HG03378 (cell line): ENCODE measurements around the gene MCRS1.
"Not testable (repeated sequence)": the region's sequence is repeated elsewhere in the genome, so short reads cannot be mapped to it uniquely, and the experiment has no call there.

Experiments
- ATAC-seq: cut with Tn5 transposase; IDR thresholded peaks from one replicate; pipeline ENCODE4 v1.9.1; 2021; ENCODE audit warnings: mild to moderate bottlenecking, moderate library complexity; ENCODE audit not compliant: unreplicated experiment

MCRS1 gene

GRCh38 chr12:49541911-49542505 lies 25.9 kb downstream of the MCRS1 start:
- no peak for ATAC-seq

GRCh38 chr12:49541140-49541861 lies 26.6 kb downstream of the MCRS1 start:
- ATAC-seq = no peak

GRCh38 chr12:49540229-49541139 lies 27.5 kb downstream of the MCRS1 start:
- ATAC-seq = no peak

- no peak for ATAC-seq
Measured at GRCh38 chr12:49539406-49540228, 28.3 kb downstream of the MCRS1 start.

- ATAC-seq = no peak
Measured at GRCh38 chr12:49538510-49539403, 29.2 kb downstream of the MCRS1 start, which contains the start of gene KCNH3. KCNH3 (plus strand) TSS chr12:49539030; CDS start chr12:49539417, 387 bp downstream.

- no peak for ATAC-seq
Measured at GRCh38 chr12:49537752-49538509, 30.0 kb downstream of the MCRS1 start.

GRCh38 chr12:49537231-49537751 lies 30.7 kb downstream of the MCRS1 start:
- ATAC-seq = no peak

GRCh38 chr12:49536526-49537071 lies 31.3 kb downstream of the MCRS1 start:
- ATAC-seq = no peak

- ATAC-seq = no peak
Measured at GRCh38 chr12:49535921-49536525, 31.9 kb downstream of the MCRS1 start.

GRCh38 chr12:49534731-49535278 lies 33.1 kb downstream of the MCRS1 start:
- no peak for ATAC-seq

- ATAC-seq = not testable (repeated sequence)
Measured at GRCh38 chr12:49534122-49534521, 33.8 kb downstream of the MCRS1 start.

GRCh38 chr12:49533331-49533730 lies 34.6 kb downstream of the MCRS1 start:
- ATAC-seq = no peak

GRCh38 chr12:49531745-49532144 lies 36.2 kb downstream of the MCRS1 start:
- ATAC-seq = no peak

- no peak for ATAC-seq
Measured at GRCh38 chr12:49529414-49529813, 38.5 kb downstream of the MCRS1 start.

- no peak for ATAC-seq
Measured at GRCh38 chr12:49527361-49528130, 40.4 kb downstream of the MCRS1 start.

GRCh38 chr12:49525942-49526341 lies 42.0 kb downstream of the MCRS1 start:
- no peak for ATAC-seq
